Measurements from ENCODE around the gene GFY. TPM values are rescaled to one million over a fixed set of nuclear protein-coding genes. Genes with fewer than 3 reads are reported as not detected.

The GFY gene
- total RNA-seq (2014; rRNA removed; shearing (Covaris generic)): not detected in 2 replicates
- not detected in 2 replicates for polyA plus RNA-seq (2016; fragmentation: Nextera tagmentation; extraction: Ambion mirVana)

- Histone ChIP-seq H4K20me1 (ENCODE audit: insufficient read depth) (no peaks in the 10 kb centered on the region), H3F3A (ENCODE audit: insufficient read depth) (no peaks in the 10 kb centered on the region), H3K27me3 (replicated peaks; ENCODE audit: insufficient read depth) (peaks cover 87% of the 10 kb centered on the region), H3K9me3 (ENCODE audit: low read depth) (no peaks in the 10 kb centered on the region), H3K36me3 (ENCODE audit: low read depth) (no peaks in the 10 kb centered on the region), H3K9ac (no peak within 1 kb of the TSS), H3K4me1 (ENCODE audit: insufficient read depth) (0 out of 2 replicates have a peak, but pooled peaks cover 5% of the 10 kb centered on the region), H3K79me2 (ENCODE audit: insufficient read depth) (no peaks in the 10 kb centered on the region), H3K4me2 (ENCODE audit: unreplicated experiment) (no peak within 1 kb of the TSS), H3K4me3 (no peak within 1 kb of the TSS), H3K9me2 (ENCODE audit: insufficient read depth) (no peaks in the 10 kb centered on the region), H3K27ac (no peak within 1 kb of the TSS), H2AFZ (no peak within 1 kb of the TSS)
- WGBS, 2 experiments (ENCODE audit: low coverage in 1 of 2, low lambda C conversion rate in 2 of 2, missing lambda C conversion rate in 2 of 2): 39% methylated on average over 7 of the region's 7 CpGs
- TF ChIP-seq EZH2phosphoT487 (IDR thresholded peaks at IDR 0.05; ENCODE audit: insufficient read depth, low read depth): no peak
- no peak for TF ChIP-seq EZH2 (IDR thresholded peaks at IDR 0.05; ENCODE audit: insufficient read depth, poor library complexity, severe bottlenecking)
- no peak for DNase-seq
- in situ Hi-C loops (cut with MboI): no loop called here
Measured at GRCh38 chr19:49425178-49425577, at the start of gene GFY. Gene GFY, plus strand, starts transcription at chr19:49425388. Its CDS starts 1,043 bp downstream, at chr19:49426431.

- Histone ChIP-seq H3K9ac (no peak overlapping the region), H3K79me2 (ENCODE audit: insufficient read depth) (no peaks in the 10 kb centered on the region), H3K27ac (no peak overlapping the region), H3K4me1 (ENCODE audit: insufficient read depth) (no peaks in the 10 kb centered on the region), H3K9me2 (ENCODE audit: insufficient read depth) (no peaks in the 10 kb centered on the region), H4K20me1 (ENCODE audit: insufficient read depth) (no peaks in the 10 kb centered on the region), H3K9me3 (ENCODE audit: low read depth) (no peaks in the 10 kb centered on the region), H3K4me3 (no peak overlapping the region), H2AFZ (no peak overlapping the region; the same call in 1 of the 2 replicates), H3F3A (ENCODE audit: insufficient read depth) (no peaks in the 10 kb centered on the region), H3K36me3 (ENCODE audit: low read depth) (no peaks in the 10 kb centered on the region), H3K27me3 (replicated peaks; ENCODE audit: insufficient read depth) (no peaks in the 10 kb centered on the region; the same call in none of the 2 replicates), H3K4me2 (ENCODE audit: unreplicated experiment) (no peak overlapping the region)
- in situ Hi-C loops (cut with MboI): no loop called here
- 62 to 68% methylated on average over 3 of the region's 3 CpGs for WGBS, 2 experiments (ENCODE audit: low coverage in 1 of 2, low lambda C conversion rate in 2 of 2, missing lambda C conversion rate in 2 of 2)
- no peak for DNase-seq
- TF ChIP-seq EZH2phosphoT487 (IDR thresholded peaks at IDR 0.05; ENCODE audit: insufficient read depth, low read depth) (no peak), EZH2 (IDR thresholded peaks at IDR 0.05; ENCODE audit: insufficient read depth, poor library complexity, severe bottlenecking) (no peak)
Measured at GRCh38 chr19:49378512-49378911, 46.7 kb upstream of the GFY start.

- H3K4me3 ChIP-seq: no peak overlapping the region
Measured at GRCh38 chr19:49380391-49380790, 44.8 kb upstream of the GFY start.

GRCh38 chr19:49382639-49383038 lies 42.5 kb upstream of the GFY start:
- Histone ChIP-seq H3K9me3 (ENCODE audit: low read depth) (no peaks in the 10 kb centered on the region), H2AFZ (no peak overlapping the region), H3K27ac (no peak overlapping the region), H3K4me1 (ENCODE audit: insufficient read depth) (no peaks in the 10 kb centered on the region), H3K4me2 (ENCODE audit: unreplicated experiment) (no peak overlapping the region), H4K20me1 (ENCODE audit: insufficient read depth) (no peaks in the 10 kb centered on the region), H3F3A (ENCODE audit: insufficient read depth) (no peaks in the 10 kb centered on the region), H3K9ac (no peak overlapping the region), H3K27me3 (replicated peaks; ENCODE audit: insufficient read depth) (no peaks in the 10 kb centered on the region; the same call in 1 of the 2 replicates), H3K4me3 (no peak overlapping the region), H3K9me2 (ENCODE audit: insufficient read depth) (no peaks in the 10 kb centered on the region), H3K36me3 (ENCODE audit: low read depth) (no peaks in the 10 kb centered on the region), H3K79me2 (ENCODE audit: insufficient read depth) (no peaks in the 10 kb centered on the region)
- WGBS, 2 experiments (ENCODE audit: low coverage in 1 of 2, low lambda C conversion rate in 2 of 2, missing lambda C conversion rate in 2 of 2): 55 to 62% methylated on average over 5 of the region's 5 CpGs
- in situ Hi-C loops (cut with MboI): no loop called here
- DNase-seq: no peak
- TF ChIP-seq EZH2phosphoT487 (IDR thresholded peaks at IDR 0.05; ENCODE audit: insufficient read depth, low read depth): no peak
- TF ChIP-seq EZH2 (IDR thresholded peaks at IDR 0.05; ENCODE audit: insufficient read depth, poor library complexity, severe bottlenecking): no peak

More at GRCh38 chr19:49380391-49380790, 44.8 kb upstream of the GFY start:
- Histone ChIP-seq H4K20me1 (ENCODE audit: insufficient read depth) (no peaks in the 10 kb centered on the region), H3K4me1 (ENCODE audit: insufficient read depth) (no peaks in the 10 kb centered on the region), H2AFZ (no peak overlapping the region), H3F3A (ENCODE audit: insufficient read depth) (no peaks in the 10 kb centered on the region), H3K27ac (no peak overlapping the region), H3K4me2 (ENCODE audit: unreplicated experiment) (no peak overlapping the region), H3K9ac (no peak overlapping the region), H3K27me3 (replicated peaks; ENCODE audit: insufficient read depth) (no peaks in the 10 kb centered on the region; the same call in 1 of the 2 replicates), H3K9me3 (ENCODE audit: low read depth) (no peaks in the 10 kb centered on the region), H3K79me2 (ENCODE audit: insufficient read depth) (no peaks in the 10 kb centered on the region), H3K9me2 (ENCODE audit: insufficient read depth) (no peaks in the 10 kb centered on the region), H3K36me3 (ENCODE audit: low read depth) (no peaks in the 10 kb centered on the region)
- in situ Hi-C loops (cut with MboI): no loop called here
- TF ChIP-seq EZH2 (IDR thresholded peaks at IDR 0.05; ENCODE audit: insufficient read depth, poor library complexity, severe bottlenecking): no peak
- no peak for TF ChIP-seq EZH2phosphoT487 (IDR thresholded peaks at IDR 0.05; ENCODE audit: insufficient read depth, low read depth)
- 63 to 72% methylated on average over 3 of the region's 3 CpGs for WGBS, 2 experiments (ENCODE audit: low coverage in 1 of 2, low lambda C conversion rate in 2 of 2, missing lambda C conversion rate in 2 of 2)
- DNase-seq: no peak
